ENCODE data around the gene OSBPL6.

- TF ChIP-seq CTCF (IDR thresholded peaks at IDR 0.05 in 2 of 3, conservative IDR thresholded peaks at IDR 0.05 in 1 of 3; ENCODE audit: borderline replicate concordance in 1 of 3, insufficient read depth in 1 of 3, low read depth in 2 of 3, low read length in 2 of 3) (no peak), POLR2AphosphoS5 (IDR thresholded peaks at IDR 0.05; ENCODE audit: low read depth, low read length) (no peak), YY1 (IDR thresholded peaks at IDR 0.05; ENCODE audit: extremely low read depth, insufficient replicate concordance, low read depth, low read length) (no peak), MAX (IDR thresholded peaks at IDR 0.05) (no peak), EZH2 (IDR thresholded peaks at IDR 0.05) (no peak), EGR1 (IDR thresholded peaks at IDR 0.05; ENCODE audit: low read depth) (no peak)
Measured at GRCh38 chr2:178188466-178188865, 5.8 kb upstream of the OSBPL6 start.

Data from HCT116 (cell line).